ENCODE results near the gene CWF19L2. TPM values are rescaled to one million over a fixed set of nuclear protein-coding genes. Genes with fewer than 3 reads are reported as not detected.
A peak's percentile ranks its signal among the peaks of the same experiment; 100 is the strongest.
"Not testable (repeated sequence)": the region's sequence is repeated elsewhere in the genome, so short reads cannot be mapped to it uniquely, and the experiment has no call there.

Gene CWF19L2
- total and polyA plus RNA-seq, 4 experiments from 2014 or later, result 3.8 to 38.8 (median 22.6) TPM

GRCh38 chr11:107467696-107468095 lies 10.1 kb upstream of the CWF19L2 start:
- H3K36me3 ChIP-seq (ENCODE audit: insufficient read depth, low read length), result no peaks in the 10 kb centered on the region
- Mint-ChIP-seq H3K4me3 (no peak overlapping the region), H3K36me3 (no peaks in the 10 kb centered on the region), H3K27me3 (peaks cover 25 to 34% of the 10 kb centered on the region in 2 donors), H3K27ac (no peak overlapping the region), H3K4me1 (no peaks in the 10 kb centered on the region), H3K9me3 (peaks cover 2 to 15% (median 9%) of the 10 kb centered on the region in 8 donors)
- CTCF ChIA-PET (ENCODE audit: partially characterized antibody), result no interaction called here
- no peak overlapping the region for H3K27ac ChIP-seq (ENCODE audit: low read depth, low read length)
- no peak for DNase-seq
- no peaks in the 10 kb centered on the region for H3K27me3 ChIP-seq (ENCODE audit: insufficient read depth, low read length)
- no peak overlapping the region for H3K4me3 ChIP-seq (ENCODE audit: low read length in 2 of 2)
- H3K4me1 ChIP-seq (ENCODE audit: insufficient read depth, low read length), result no peaks in the 10 kb centered on the region
- intact Hi-C loops (cut with micrococcal nuclease), result no loop called here
- POLR2A ChIA-PET (ENCODE audit: partially characterized antibody), result no interaction called here
- H3K9me3 ChIP-seq (ENCODE audit: control insufficient read depth in 1 of 2, low read length in 2 of 2), result no peaks in the 10 kb centered on the region

- peaks cover 21 to 29% of the 10 kb centered on the region in 2 donors for H3K27me3 Mint-ChIP-seq
- H3K36me3 Mint-ChIP-seq; H3K4me3 ChIP-seq (ENCODE audit: low read length in 2 of 2); H3K36me3 ChIP-seq (ENCODE audit: insufficient read depth, low read length); H3K27ac Mint-ChIP-seq; H3K4me3 Mint-ChIP-seq; H3K9me3 ChIP-seq (ENCODE audit: control insufficient read depth in 1 of 2, low read length in 2 of 2); POLR2A ChIA-PET (ENCODE audit: partially characterized antibody); H3K27me3 ChIP-seq (ENCODE audit: insufficient read depth, low read length); H3K27ac ChIP-seq (ENCODE audit: low read depth, low read length); H3K4me1 ChIP-seq (ENCODE audit: insufficient read depth, low read length); H3K4me1 Mint-ChIP-seq; intact Hi-C loops (cut with micrococcal nuclease); DNase-seq: not testable (repeated sequence)
- H3K9me3 Mint-ChIP-seq, result peaks cover 0 to 15% (median 9%) of the 10 kb centered on the region in 8 donors
- CTCF ChIA-PET (ENCODE audit: partially characterized antibody), result interaction anchor here (0.6 kb wide), 1 partner anchor 1391 kb away, joined by 3 read pairs; no protein-coding TSS in a partner anchor
Observed at GRCh38 chr11:107466275-107466866, 8.7 kb upstream of the CWF19L2 start.

DNA sequence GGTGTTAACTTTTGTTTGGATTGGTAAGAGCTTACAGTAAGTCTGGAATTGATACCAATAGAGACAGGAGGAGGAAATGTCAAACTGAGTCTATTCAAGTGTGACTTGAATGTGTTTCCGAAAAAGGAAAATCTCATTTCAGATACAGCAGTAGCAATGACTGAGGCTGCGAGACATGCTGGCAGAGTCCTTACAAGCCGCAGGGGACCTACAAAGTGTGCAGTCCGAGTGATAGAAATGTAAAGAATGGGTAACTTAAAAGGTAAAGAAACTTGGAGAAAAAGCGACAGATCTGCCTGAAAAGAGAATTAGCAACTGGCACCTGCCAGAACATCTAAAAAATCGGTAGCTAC lies 444 bp downstream of the CWF19L2 start:
- Mint-ChIP-seq H3K36me3 (peaks cover 10 to 36% of the 10 kb centered on the region in 2 donors), H3K9me3 (no peaks in the 10 kb centered on the region), H3K4me3 (peak overlapping the region; percentile 91 to 97 (median 94)), H3K27ac (peak overlapping the region; percentile 80 to 97 (median 95)), H3K27me3 (no peaks in the 10 kb centered on the region), H3K4me1 (peaks cover 24 to 33% (median 27%) of the 10 kb centered on the region in 4 donors)
- H3K4me1 ChIP-seq (ENCODE audit: insufficient read depth, low read length), result peaks cover 16% of the 10 kb centered on the region
- POLR2A ChIA-PET (ENCODE audit: partially characterized antibody), result interaction anchor here (0.9 to 2.3 kb wide), 5 partner anchors 10 to 1380 kb away, joined by 3 to 23 read pairs (median 8); partner anchors contain the start of genes AASDHPPT, ALKBH8 and KBTBD3
- peaks cover 17% of the 10 kb centered on the region for H3K36me3 ChIP-seq (ENCODE audit: insufficient read depth, low read length)
- intact Hi-C loops (cut with micrococcal nuclease), result loop anchor here (1.0 to 10.0 kb wide), 6 partner anchors 108 to 1435 kb away; partner anchors contain the start of genes AASDHPPT, ALKBH8, C11orf65 and DDX10
- H3K4me3 ChIP-seq (ENCODE audit: low read length in 2 of 2), result peak overlapping the region; percentile 78 to 90
- H3K9me3 ChIP-seq (ENCODE audit: control insufficient read depth in 1 of 2, low read length in 2 of 2), result no peaks in the 10 kb centered on the region
- peak overlapping the region; percentile 81 for H3K27ac ChIP-seq (ENCODE audit: low read depth, low read length)
- DNase-seq, result peak in 1 of 5 donors; percentile 5
- CTCF ChIA-PET (ENCODE audit: partially characterized antibody), result interaction anchor here (1.3 to 2.4 kb wide), 4 partner anchors 92 to 551 kb away, joined by 3 to 8 read pairs (median 4); partner anchors contain the start of genes ALKBH8 and CUL5
- no peaks in the 10 kb centered on the region for H3K27me3 ChIP-seq (ENCODE audit: insufficient read depth, low read length)

GRCh38 chr11:107453594-107454286 lies 3.9 kb downstream of the CWF19L2 start:
- Histone ChIP-seq H3K9me3 (ENCODE audit: control insufficient read depth in 1 of 2, low read length in 2 of 2) (no peaks in the 10 kb centered on the region), H3K4me3 (ENCODE audit: low read length in 2 of 2) (no peak overlapping the region), H3K4me1 (ENCODE audit: insufficient read depth, low read length) (peaks cover 23% of the 10 kb centered on the region), H3K36me3 (ENCODE audit: insufficient read depth, low read length) (peaks cover 23% of the 10 kb centered on the region), H3K27me3 (ENCODE audit: insufficient read depth, low read length) (no peaks in the 10 kb centered on the region), H3K27ac (ENCODE audit: low read depth, low read length) (no peak overlapping the region)
- DNase-seq, result no peak
- Mint-ChIP-seq H3K9me3 (no peaks in the 10 kb centered on the region), H3K27me3 (no peaks in the 10 kb centered on the region), H3K27ac (no peak overlapping the region), H3K36me3 (peaks cover 19 to 55% of the 10 kb centered on the region in 2 donors), H3K4me1 (peaks cover 32 to 47% (median 38%) of the 10 kb centered on the region in 4 donors), H3K4me3 (no peak overlapping the region)
- intact Hi-C loops (cut with micrococcal nuclease), result loop anchor here (10.0 kb wide), 1 partner anchor 1011 kb away; the partner anchor contains the start of gene C11orf65
- ChIA-PET CTCF (ENCODE audit: partially characterized antibody) (no interaction called here), POLR2A (ENCODE audit: partially characterized antibody) (no interaction called here)

GRCh38 chr11:107446822-107447431 lies 10.7 kb downstream of the CWF19L2 start:
- Mint-ChIP-seq H3K36me3 (peaks cover 52 to 65% of the 10 kb centered on the region in 2 donors), H3K4me3 (peak overlapping the region in 2 of 8 donors; percentile 7 to 29), H3K27ac (peak overlapping the region in 2 of 7 donors; percentile 14 to 74), H3K4me1 (peaks cover 30 to 39% (median 31%) of the 10 kb centered on the region in 4 donors), H3K9me3 (peaks cover 0 to 2% (median 0%) of the 10 kb centered on the region in 8 donors), H3K27me3 (no peaks in the 10 kb centered on the region)
- ChIA-PET CTCF (ENCODE audit: partially characterized antibody) (interaction anchor here (1.9 kb wide), 1 partner anchor 11 kb away, joined by 4 read pairs; no protein-coding TSS in a partner anchor), POLR2A (ENCODE audit: partially characterized antibody) (interaction anchor here (1.5 kb wide), 1 partner anchor 11 kb away, joined by 8 read pairs; the partner anchor contains the start of gene CWF19L2)
- Histone ChIP-seq H3K36me3 (ENCODE audit: insufficient read depth, low read length) (peaks cover 15% of the 10 kb centered on the region), H3K4me3 (ENCODE audit: low read length in 2 of 2) (no peak overlapping the region), H3K27ac (ENCODE audit: low read depth, low read length) (no peak overlapping the region), H3K9me3 (ENCODE audit: control insufficient read depth in 1 of 2, low read length in 2 of 2) (no peaks in the 10 kb centered on the region), H3K27me3 (ENCODE audit: insufficient read depth, low read length) (no peaks in the 10 kb centered on the region), H3K4me1 (ENCODE audit: insufficient read depth, low read length) (peaks cover 5% of the 10 kb centered on the region)
- DNase-seq, result no peak
- intact Hi-C loops (cut with micrococcal nuclease), result no loop called here

- Mint-ChIP-seq H3K4me1 (peaks cover 18 to 26% (median 20%) of the 10 kb centered on the region in 4 donors), H3K36me3 (peaks cover 75 to 77% of the 10 kb centered on the region in 2 donors), H3K27ac (peak overlapping the region in 2 of 7 donors; percentile 71 to 82), H3K9me3 (peaks cover 0 to 2% (median 0%) of the 10 kb centered on the region in 8 donors), H3K27me3 (no peaks in the 10 kb centered on the region), H3K4me3 (no peak overlapping the region)
- no peak overlapping the region for H3K4me3 ChIP-seq (ENCODE audit: low read length in 2 of 2)
- no peaks in the 10 kb centered on the region for H3K27me3 ChIP-seq (ENCODE audit: insufficient read depth, low read length)
- H3K9me3 ChIP-seq (ENCODE audit: control insufficient read depth in 1 of 2, low read length in 2 of 2), result no peaks in the 10 kb centered on the region
- CTCF ChIA-PET (ENCODE audit: partially characterized antibody), result no interaction called here
- H3K36me3 ChIP-seq (ENCODE audit: insufficient read depth, low read length), result peaks cover 41% of the 10 kb centered on the region
- no peak for DNase-seq
- no peak overlapping the region for H3K27ac ChIP-seq (ENCODE audit: low read depth, low read length)
- intact Hi-C loops (cut with micrococcal nuclease), result no loop called here
- H3K4me1 ChIP-seq (ENCODE audit: insufficient read depth, low read length), result no peaks in the 10 kb centered on the region
- POLR2A ChIA-PET (ENCODE audit: partially characterized antibody), result no interaction called here
Observed at GRCh38 chr11:107442715-107443215, 14.9 kb downstream of the CWF19L2 start.

Measured in CD4-positive, alpha-beta memory T cell (primary cell).